Measurements from ENCODE around the gene FAM13A. TPM values are rescaled to one million over a fixed set of nuclear protein-coding genes. Genes with fewer than 3 reads are reported as not detected.

Gene FAM13A
- total and polyA plus RNA-seq, 9 of the 15 experiments (the other 6 are each of a cell fraction or from before 2014, with no cell fraction given) = 11.3 to 23.3 (median 14.7) TPM

DNA sequence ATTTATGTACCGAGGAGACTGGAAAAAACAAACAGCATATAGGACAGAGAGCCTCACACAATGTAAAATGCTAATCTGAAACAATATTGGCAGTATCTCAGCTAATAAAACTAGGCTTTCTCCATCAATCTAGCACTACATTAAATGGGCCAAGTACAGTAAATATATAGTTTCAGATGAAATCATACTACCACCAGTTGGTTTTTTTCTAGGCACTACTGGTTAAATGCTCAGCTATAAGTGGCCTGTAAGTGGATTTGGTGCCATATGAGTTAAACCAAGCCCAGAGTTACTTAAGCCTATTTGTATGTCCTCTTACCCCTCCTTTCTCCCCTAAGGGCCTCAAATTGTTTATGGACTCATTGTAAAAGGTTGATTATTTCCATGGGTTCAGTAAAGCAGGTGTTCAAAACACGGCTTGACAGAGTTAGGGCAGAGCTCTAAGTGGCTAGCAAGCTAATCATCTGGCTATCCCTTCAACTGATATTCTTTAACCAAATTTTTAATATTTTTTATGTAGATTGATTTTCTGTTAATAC lies 57.5 kb downstream of the FAM13A start (continued):
- TF ChIP-seq SMAD3 (CRISPR knock-in tag; conservative IDR thresholded peaks at IDR 0.05) (no peak), ARID3A (IDR thresholded peaks at IDR 0.05; ENCODE audit: borderline replicate concordance, low read depth, low read length) (no peak), XRCC3 (IDR thresholded peaks at IDR 0.05) (no peak)

DNA sequence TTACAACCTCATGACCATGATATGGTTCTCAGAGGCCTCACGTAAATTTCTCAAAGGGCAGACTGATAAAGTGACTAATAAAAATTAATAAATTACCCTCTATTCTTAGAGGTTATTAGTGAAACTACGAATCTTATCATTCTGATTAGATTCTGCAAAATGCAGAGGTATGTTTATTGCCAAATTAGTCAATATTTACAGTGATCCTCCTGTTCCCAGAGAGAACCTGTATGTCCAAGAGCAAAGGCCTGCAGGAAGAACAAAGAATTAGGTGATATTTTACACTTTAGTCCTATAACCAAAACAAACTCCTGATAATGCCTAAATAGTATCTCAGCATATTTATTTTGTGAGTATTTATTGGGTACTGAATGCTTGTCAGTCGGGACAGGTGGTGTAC lies 58.1 kb downstream of the FAM13A start:
- Histone ChIP-seq H3K27ac (ENCODE audit: extremely low read depth, low read depth, low read length) (no peak overlapping the region), H3K36me3 (ENCODE audit: control insufficient read depth, insufficient read depth, low read length) (peaks cover 25% of the 10 kb centered on the region; the same call in 2 of the 3 replicates), H2AFZ (ENCODE audit: low read depth, low read length) (no peak overlapping the region), H3K9me1 (ENCODE audit: control insufficient read depth, insufficient read depth, low read length) (no peaks in the 10 kb centered on the region), H3K4me2 (ENCODE audit: insufficient read depth, low read length) (no peak overlapping the region), H3K9me3 (replicated peaks; ENCODE audit: control insufficient read depth, insufficient read depth, low read depth, low read length) (no peaks in the 10 kb centered on the region), H4K20me1 (replicated peaks; ENCODE audit: control insufficient read depth, insufficient read depth, low read length) (no peaks in the 10 kb centered on the region), H3K9ac (ENCODE audit: insufficient read depth in 1 of 2, low read depth in 2 of 2, low read length in 2 of 2) (no peak overlapping the region), H3K4me1 (replicated peaks in 1 of 2; ENCODE audit: control insufficient read depth in 2 of 2, insufficient read depth in 2 of 2, low read length in 2 of 2) (peaks cover 0 to 22% of the 10 kb centered on the region in 2 experiments; a peak in 4 of 5 replicates), H3K4me3 (no peak overlapping the region), H3K27me3 (ENCODE audit: control insufficient read depth in 2 of 2, insufficient read depth in 2 of 2, low read length in 2 of 2) (no peaks in the 10 kb centered on the region), H3K79me2 (ENCODE audit: control insufficient read depth, insufficient read depth, low read length) (peaks cover 5% of the 10 kb centered on the region; the same call in 1 of the 3 replicates)
- FAIRE-seq (no peak), DNase-seq (ENCODE audit: extremely low read depth in 1 of 4, low spot score in 3 of 4) (no peak), ATAC-seq (no peak)
- CTCF ChIA-PET (ENCODE audit: low intra/inter-chr PET ratio) = no interaction called here
- POLR2A ChIA-PET = no interaction called here
- in situ Hi-C loops (cut with MboI) (no loop called here), intact Hi-C loops (cut with micrococcal nuclease) (no loop called here)
- 86% methylated on average over 3 of the region's 3 CpGs for WGBS (ENCODE audit: insufficient coverage, low coverage, missing lambda C conversion rate)
- no TSS peak for BruUV-seq (replicated peaks)
- TF ChIP-seq POLR2AphosphoS5 (IDR thresholded peaks at IDR 0.05; ENCODE audit: control insufficient read depth, insufficient read depth, low read depth, low read length) (no peak), CHAMP1 (IDR thresholded peaks at IDR 0.05) (no peak), NR2C1 (IDR thresholded peaks at IDR 0.05) (no peak), NR2C1 (tag; IDR thresholded peaks at IDR 0.05) (no peak), CAMTA2 (CRISPR knock-in tag; conservative IDR thresholded peaks at IDR 0.05) (no peak), NR4A1 (CRISPR knock-in tag; IDR thresholded peaks at IDR 0.05) (no peak), NR4A1 (tag; IDR thresholded peaks at IDR 0.05) (no peak), CEBPB (tag; IDR thresholded peaks at IDR 0.05) (no peak), NFYB (IDR thresholded peaks at IDR 0.05; ENCODE audit: extremely low read depth, insufficient read length) (no peak), KLF1 (tag; IDR thresholded peaks at IDR 0.05) (no peak), EHMT2 (IDR thresholded peaks at IDR 0.05) (no peak), PHF21A (IDR thresholded peaks at IDR 0.05; ENCODE audit: borderline replicate concordance, low read depth) (no peak)
- TF ChIP-seq, protein P1, sequence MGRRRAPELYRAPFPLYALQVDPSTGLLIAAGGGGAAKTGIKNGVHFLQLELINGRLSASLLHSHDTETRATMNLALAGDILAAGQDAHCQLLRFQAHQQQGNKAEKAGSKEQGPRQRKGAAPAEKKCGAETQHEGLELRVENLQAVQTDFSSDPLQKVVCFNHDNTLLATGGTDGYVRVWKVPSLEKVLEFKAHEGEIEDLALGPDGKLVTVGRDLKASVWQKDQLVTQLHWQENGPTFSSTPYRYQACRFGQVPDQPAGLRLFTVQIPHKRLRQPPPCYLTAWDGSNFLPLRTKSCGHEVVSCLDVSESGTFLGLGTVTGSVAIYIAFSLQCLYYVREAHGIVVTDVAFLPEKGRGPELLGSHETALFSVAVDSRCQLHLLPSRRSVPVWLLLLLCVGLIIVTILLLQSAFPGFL (CRISPR knock-in tag; IDR thresholded peaks at IDR 0.05) = no peak
- TF ChIP-seq, protein P2, sequence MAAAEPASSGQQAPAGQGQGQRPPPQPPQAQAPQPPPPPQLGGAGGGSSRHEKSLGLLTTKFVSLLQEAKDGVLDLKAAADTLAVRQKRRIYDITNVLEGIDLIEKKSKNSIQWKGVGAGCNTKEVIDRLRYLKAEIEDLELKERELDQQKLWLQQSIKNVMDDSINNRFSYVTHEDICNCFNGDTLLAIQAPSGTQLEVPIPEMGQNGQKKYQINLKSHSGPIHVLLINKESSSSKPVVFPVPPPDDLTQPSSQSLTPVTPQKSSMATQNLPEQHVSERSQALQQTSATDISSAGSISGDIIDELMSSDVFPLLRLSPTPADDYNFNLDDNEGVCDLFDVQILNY (CRISPR knock-in tag; IDR thresholded peaks at IDR 0.05) = no peak

Measured in K562 (cell line).